HFFc6 (cell line): Measurements from ENCODE around the gene AQP1. TPM values are rescaled to one million over a fixed set of nuclear protein-coding genes. Genes with fewer than 3 reads are reported as not detected.

Source experiments
- DNase-seq: peaks from one replicate; pipeline ENCODE4 v3.0.0-alpha.2; 2018
- H3K27ac Mint-ChIP-seq: 2 replicates; pipeline ENCODE4 v1.8.0; 2020; ENCODE audit warnings: mild to moderate bottlenecking, mixed read lengths
- H3K27me3 Mint-ChIP-seq: 2 replicates; pipeline ENCODE4 v1.8.0; 2021; ENCODE audit warnings: mild to moderate bottlenecking, moderate library complexity, mixed read lengths; ENCODE audit not compliant: insufficient read depth
- H3K36me3 Mint-ChIP-seq: 2 replicates; pipeline ENCODE4 v1.8.0; 2021; ENCODE audit warnings: low read depth, mixed read lengths
- H3K4me1 Mint-ChIP-seq: 2 replicates; pipeline ENCODE4 v1.8.0; 2020; ENCODE audit warnings: low read depth, mixed read lengths
- H3K4me3 Mint-ChIP-seq: 2 replicates; pipeline ENCODE4 v1.8.0; 2020; ENCODE audit warnings: mild to moderate bottlenecking, moderate library complexity, mixed read lengths
- H3K9me3 Mint-ChIP-seq: 2 replicates; pipeline ENCODE4 v1.8.0; 2020; ENCODE audit warnings: mild to moderate bottlenecking, mixed read lengths
- CTCF ChIP-seq: fragments of 200-600 bp; sonication (generic); IDR thresholded peaks from 2 replicates; pipeline ENCODE4 v1.5.0; 2021; ENCODE audit warnings: antibody characterized with exemption, mild to moderate bottlenecking
- total RNA-seq, 6 experiments: library from RNA; stranded (reverse); fragmentation: NEBNext Ultra II Directional; extraction: Animal tissue kit (Norgen Biotek cat#: 25700); gene quantifications; 2 replicates in 1 of 6; 3 replicates in 5 of 6; pipeline ENCODE4 v1.2.3, GENCODE V29; 2021

Gene AQP1
- total RNA-seq, 6 experiments from 2014 or later = 0.40 to 0.94 (median 0.57) TPM

- no peaks in the 10 kb centered on the region for H3K36me3 Mint-ChIP-seq
- peaks cover 31% of the 10 kb centered on the region for H3K27me3 Mint-ChIP-seq
- peaks cover 16% of the 10 kb centered on the region for H3K4me1 Mint-ChIP-seq
- TF ChIP-seq CTCF = no peak
- no peak overlapping the region for H3K27ac Mint-ChIP-seq
- no peak overlapping the region for H3K4me3 Mint-ChIP-seq
- no peaks in the 10 kb centered on the region for H3K9me3 Mint-ChIP-seq
- no peak for DNase-seq
Measured at GRCh38 chr7:30884881-30885280, 26.8 kb upstream of the AQP1 start.

DNA sequence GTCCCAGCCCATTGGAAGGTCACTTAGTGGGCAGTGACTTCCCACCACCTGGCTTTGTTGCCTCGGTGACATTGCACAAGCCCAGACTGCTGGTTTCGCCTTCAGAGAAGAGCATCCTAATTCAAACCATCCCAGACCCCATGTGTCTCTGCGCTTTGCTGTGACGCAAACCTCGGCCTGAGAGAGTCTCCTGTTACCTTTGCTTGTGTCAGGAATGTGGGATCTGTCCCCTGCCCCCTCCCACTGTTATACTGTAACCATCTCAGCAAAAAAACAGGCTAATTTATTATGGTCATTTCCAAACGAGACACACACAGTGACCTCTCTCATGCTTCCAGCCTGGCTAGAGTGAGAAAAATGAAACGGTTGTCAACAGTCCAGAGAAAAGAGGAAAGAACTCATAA, 25.0 kb upstream of the AQP1 start:
- Mint-ChIP-seq H3K4me3 (no peak overlapping the region), H3K27me3 (peaks cover 28% of the 10 kb centered on the region), H3K36me3 (no peaks in the 10 kb centered on the region), H3K9me3 (no peaks in the 10 kb centered on the region), H3K27ac (no peak overlapping the region), H3K4me1 (peaks cover 16% of the 10 kb centered on the region)
- TF ChIP-seq CTCF = no peak
- DNase-seq = no peak

GRCh38 chr7:30887464-30887872, 24.2 kb upstream of the AQP1 start:
- Mint-ChIP-seq H3K4me3 (no peak overlapping the region), H3K27me3 (peaks cover 32% of the 10 kb centered on the region), H3K36me3 (no peaks in the 10 kb centered on the region), H3K27ac (no peak overlapping the region), H3K4me1 (peaks cover 16% of the 10 kb centered on the region), H3K9me3 (no peaks in the 10 kb centered on the region)
- TF ChIP-seq CTCF = no peak
- DNase-seq = no peak

- Mint-ChIP-seq H3K27me3 (peaks cover 38% of the 10 kb centered on the region), H3K4me1 (peaks cover 16% of the 10 kb centered on the region), H3K27ac (no peak overlapping the region), H3K4me3 (no peak overlapping the region), H3K36me3 (no peaks in the 10 kb centered on the region), H3K9me3 (no peaks in the 10 kb centered on the region)
- no peak for TF ChIP-seq CTCF
- peak; percentile 83 for DNase-seq
Measured at GRCh38 chr7:30888747-30889146, 22.9 kb upstream of the AQP1 start.

DNA sequence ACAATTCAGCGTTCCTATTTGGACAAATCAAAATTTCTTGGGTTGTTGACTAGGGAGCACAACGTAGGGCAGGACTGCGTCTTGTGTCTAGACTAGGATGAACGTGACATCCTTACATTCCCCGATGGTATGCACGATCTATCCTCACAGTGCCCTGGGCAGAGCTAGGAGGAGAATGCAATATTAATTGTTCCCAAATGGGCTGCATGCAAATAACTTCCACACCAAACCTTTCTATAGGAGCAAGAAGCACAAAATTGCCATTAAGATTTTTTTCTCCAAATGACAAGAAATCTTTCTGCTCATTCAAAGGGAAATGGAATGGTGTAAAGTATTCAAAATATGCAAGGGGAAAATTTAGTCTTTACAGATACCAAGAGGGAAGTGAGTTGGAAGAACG, 21.4 kb upstream of the AQP1 start:
- Mint-ChIP-seq H3K27ac (no peak overlapping the region), H3K4me3 (no peak overlapping the region), H3K36me3 (no peaks in the 10 kb centered on the region), H3K9me3 (no peaks in the 10 kb centered on the region), H3K27me3 (peaks cover 39% of the 10 kb centered on the region), H3K4me1 (peaks cover 16% of the 10 kb centered on the region)
- no peak for TF ChIP-seq CTCF
- no peak for DNase-seq

DNA sequence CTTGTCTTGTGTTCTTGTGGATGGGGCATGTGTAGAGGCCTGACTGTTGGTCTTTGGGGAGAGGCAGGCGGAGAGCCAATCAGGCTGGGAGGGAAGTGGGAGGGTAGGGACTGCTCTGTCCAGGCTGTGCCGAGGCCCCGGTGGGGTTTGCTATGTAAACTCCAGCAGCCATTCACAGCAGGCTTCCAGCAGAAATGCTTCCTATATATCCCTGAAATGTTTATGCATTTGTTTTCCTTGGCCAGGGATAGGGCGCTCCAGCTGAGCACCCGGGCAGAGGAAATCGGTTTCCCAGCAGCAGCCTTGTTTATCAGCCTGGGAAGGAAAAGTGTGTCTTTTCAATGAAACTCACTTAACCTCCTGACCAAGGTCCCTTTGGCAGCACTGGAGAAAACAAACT, 18.3 kb upstream of the AQP1 start:
- no peaks in the 10 kb centered on the region for H3K9me3 Mint-ChIP-seq
- no peak overlapping the region for H3K27ac Mint-ChIP-seq
- no peak overlapping the region for H3K4me3 Mint-ChIP-seq
- no peak for DNase-seq
- H3K27me3 Mint-ChIP-seq = peaks cover 49% of the 10 kb centered on the region
- peaks cover 9% of the 10 kb centered on the region for H3K4me1 Mint-ChIP-seq
- no peaks in the 10 kb centered on the region for H3K36me3 Mint-ChIP-seq
- TF ChIP-seq CTCF = no peak
